ENCODE measurements around the gene RABIF. TPM values are rescaled to one million over a fixed set of nuclear protein-coding genes. Genes with fewer than 3 reads are reported as not detected.

RABIF gene
- 2.3 and 5.3 TPM in 2 replicates for total RNA-seq

GRCh38 chr1:202888531-202889360 is at the start of gene RABIF:
Gene RABIF (minus strand): TSS chr1:202889149. CDS start chr1:202889098, 51 bp downstream.

GRCh38 chr1:202926581-202927491 is 37.9 kb upstream of the RABIF start, which contains the start of gene KLHL12:
Gene KLHL12 (minus strand): TSS chr1:202927234. CDS start chr1:202925162, 2,072 bp downstream.

Other genes starting within 250 kb of the RABIF start
- not detected in 2 replicates for gene SYT2, start 178.7 kb downstream of the RABIF start, total RNA-seq
- 45.9 and 57.7 TPM in 2 replicates for gene KDM5B, start 80.7 kb downstream of the RABIF start, total RNA-seq
- gene PCAT6, start 78.2 kb downstream of the RABIF start, total RNA-seq = 0.97 and 4.9 TPM in 2 replicates
- 11.0 and 13.6 TPM in 2 replicates for gene KLHL12, start 38.1 kb upstream of the RABIF start, total RNA-seq
- 91.0 and 106 TPM in 2 replicates for gene ADIPOR1, start 69.2 kb upstream of the RABIF start, total RNA-seq
- 41.7 and 45.0 TPM in 2 replicates for gene CYB5R1, start 78.1 kb upstream of the RABIF start, total RNA-seq
- gene TMEM183A, start 118.2 kb upstream of the RABIF start, total RNA-seq = 54.9 and 70.0 TPM in 2 replicates
- 10.2 and 24.6 TPM in 2 replicates for gene PPFIA4, start 137.3 kb upstream of the RABIF start, total RNA-seq
- gene MYOG, start 196.9 kb upstream of the RABIF start, total RNA-seq = not detected in 2 replicates
- gene ADORA1, start 238.6 kb upstream of the RABIF start, total RNA-seq = not detected in 2 replicates